CD4-positive, alpha-beta T cell treated with Interleukin-4 for 4 hours (primary cell): Measurements from ENCODE around the gene SFSWAP.

ENCODE experiments used
- DNase-seq: peaks from one replicate; pipeline ENCODE4 v3.0.0-alpha.2; 2020

The SFSWAP gene

GRCh38 chr12:131818821-131819585, 108.1 kb downstream of the SFSWAP start:
- DNase-seq = no peak

GRCh38 chr12:131824450-131824849, 113.6 kb downstream of the SFSWAP start:
- DNase-seq = no peak

GRCh38 chr12:131825146-131825892, 114.4 kb downstream of the SFSWAP start:
- DNase-seq = no peak

GRCh38 chr12:131826097-131826928, 115.4 kb downstream of the SFSWAP start:
- no peak for DNase-seq

- DNase-seq = no peak
Observed at GRCh38 chr12:131827961-131828534, 117.2 kb downstream of the SFSWAP start, which contains the start of gene MMP17. TSS of gene MMP17 (plus strand) at chr12:131828393. CDS start at chr12:131828495, 102 bp downstream.

GRCh38 chr12:131828671-131829355, 117.9 kb downstream of the SFSWAP start:
- no peak for DNase-seq

GRCh38 chr12:131829356-131829747, 118.5 kb downstream of the SFSWAP start:
- DNase-seq = no peak

GRCh38 chr12:131829791-131830334, 119.0 kb downstream of the SFSWAP start:
- DNase-seq = no peak

GRCh38 chr12:131830335-131830913, 119.5 kb downstream of the SFSWAP start:
- DNase-seq = no peak

- no peak for DNase-seq
Observed at GRCh38 chr12:131830914-131831571, 120.2 kb downstream of the SFSWAP start.

GRCh38 chr12:131831635-131832041, 120.7 kb downstream of the SFSWAP start:
- no peak for DNase-seq

GRCh38 chr12:131832321-131833231, 121.7 kb downstream of the SFSWAP start:
- DNase-seq = no peak

GRCh38 chr12:131833288-131833895, 122.5 kb downstream of the SFSWAP start:
- DNase-seq = no peak

GRCh38 chr12:131833896-131834641, 123.2 kb downstream of the SFSWAP start:
- no peak for DNase-seq

GRCh38 chr12:131834798-131835615, 124.1 kb downstream of the SFSWAP start:
- no peak for DNase-seq

GRCh38 chr12:131835616-131836171, 124.8 kb downstream of the SFSWAP start:
- no peak for DNase-seq

- DNase-seq = no peak
Observed at GRCh38 chr12:131836193-131836592, 125.3 kb downstream of the SFSWAP start.
